HepG2 (cell line): ENCODE data around the gene CISD3. TPM values are rescaled to one million over a fixed set of nuclear protein-coding genes. Genes with fewer than 3 reads are reported as not detected.

Experiments used
- DNMT3B ChIP-seq: conservative IDR thresholded peaks from 2 replicates; pipeline ENCODE4 v1.6.1; 2016; ENCODE audit warnings: missing biosample characterization, control low read depth
- ELF3 ChIP-seq: IDR thresholded peaks from 2 replicates; pipeline ENCODE4 v1.6.1; 2016; ENCODE audit warnings: missing genetic modification reagents, missing compliant biosample characterization
- GABPA ChIP-seq, 2 experiments: IDR thresholded peaks; 2 replicates each; pipeline ENCODE4 v1.6.1; 2011 to 2016; ENCODE audit warnings: low read depth in 2 of 2, low read length in 1 of 2, missing biosample characterization in 1 of 2, missing genetic modification characterization in 1 of 2
- GFI1 ChIP-seq: sonication (generic); formaldehyde crosslinking; IDR thresholded peaks from 2 replicates; pipeline ENCODE4 v1.5.0; 2020; ENCODE audit warnings: missing genetic modification reagents, mild to moderate bottlenecking, borderline replicate concordance
- MTF1 ChIP-seq: sonication (generic); formaldehyde crosslinking; IDR thresholded peaks from 2 replicates; pipeline ENCODE4 v1.5.0; 2020; ENCODE audit warnings: missing genetic modification reagents
- NRL ChIP-seq: sonication (generic); formaldehyde crosslinking; IDR thresholded peaks from 2 replicates; pipeline ENCODE4 v1.5.0; 2020; ENCODE audit warnings: missing genetic modification reagents, mild to moderate bottlenecking, moderate library complexity, borderline replicate concordance
- RNF2 ChIP-seq: fragments of 450-650 bp; conservative IDR thresholded peaks from 2 replicates; pipeline ENCODE4 v1.6.1; 2016; ENCODE audit warnings: low read depth
- SPEN ChIP-seq: sonication (generic); formaldehyde crosslinking; IDR thresholded peaks from 2 replicates; pipeline ENCODE4 v1.5.1; 2020; ENCODE audit warnings: low read depth, mild to moderate bottlenecking, missing genetic modification reagents
- TEAD3 ChIP-seq: optimal IDR thresholded peaks from 2 replicates; pipeline ENCODE3; 2016; ENCODE audit warnings: borderline replicate concordance
- ZNF235 ChIP-seq: sonication (generic); formaldehyde crosslinking; IDR thresholded peaks from 2 replicates; pipeline ENCODE4 v1.8.1; 2023; ENCODE audit warnings: mild to moderate bottlenecking, missing genetic modification reagents, borderline replicate concordance
- ZNF251 ChIP-seq: sonication (generic); formaldehyde crosslinking; IDR thresholded peaks from 2 replicates; pipeline ENCODE4 v1.9.0; 2021; ENCODE audit warnings: mild to moderate bottlenecking, missing genetic modification reagents
- ZNF317 ChIP-seq: sonication (generic); formaldehyde crosslinking; IDR thresholded peaks from 2 replicates; pipeline ENCODE4 v1.5.0; 2020; ENCODE audit warnings: mild to moderate bottlenecking, missing genetic modification reagents
- ZNF530 ChIP-seq: sonication (generic); formaldehyde crosslinking; IDR thresholded peaks from 2 replicates; pipeline ENCODE4 v1.5.0; 2020; ENCODE audit warnings: low read depth, mild to moderate bottlenecking, missing genetic modification reagents
- ZNF792 ChIP-seq: IDR thresholded peaks from 2 replicates; pipeline ENCODE4 v1.6.1; 2016
- ZSCAN31 ChIP-seq: sonication (generic); formaldehyde crosslinking; IDR thresholded peaks from 2 replicates; pipeline ENCODE4 v1.5.0; 2020; ENCODE audit warnings: low read depth, mild to moderate bottlenecking, missing genetic modification reagents
- polyA plus RNA-seq, 8 experiments: library from polyadenylated mRNA; depleted of rRNA in 3 of 8; stranded (reverse) in 7 of 8; unstranded in 1 of 8; fragments of >200 nt; fragmentation: Illumina TruSeq in 4 of 8; extraction: Trizol in 4 of 8; gene quantifications; 2 replicates each; pipeline versions ENCODE4 v1.2.1 to v1.2.3, GENCODE V29; 2011 to 2016; ENCODE audit warnings: low read depth in 4 of 8, missing spikeins in 1 of 8, mixed read lengths in 1 of 8; ENCODE audit not compliant: insufficient read depth in 1 of 8
- total RNA-seq, 5 experiments: library from RNA; depleted of rRNA; stranded (reverse); fragments of >200 nt; fragmentation: Illumina TruSeq; extraction: Trizol; gene quantifications; 2 replicates each; pipeline ENCODE4 v1.2.3, GENCODE V29; 2016; ENCODE audit warnings: low read depth in 1 of 5
- TF ChIP-seq, protein P1 (sequence below): sonication (generic); formaldehyde crosslinking; conservative IDR thresholded peaks from 2 replicates; pipeline ENCODE4 v1.4.0; 2020; ENCODE audit warnings: missing genetic modification reagents
- TF ChIP-seq, protein P2 (sequence below): sonication (generic); formaldehyde crosslinking; IDR thresholded peaks from 2 replicates; pipeline ENCODE4 v1.5.1; 2020; ENCODE audit warnings: mild to moderate bottlenecking, missing genetic modification reagents, moderate library complexity
- TF ChIP-seq, protein P3 (sequence below): sonication (generic); formaldehyde crosslinking; IDR thresholded peaks from 2 replicates; pipeline ENCODE4 v1.4.0; 2020; ENCODE audit warnings: mild to moderate bottlenecking, missing genetic modification reagents
- TF ChIP-seq, protein P4 (sequence below): sonication (generic); formaldehyde crosslinking; IDR thresholded peaks from 2 replicates; pipeline ENCODE4 v1.9.0; 2022; ENCODE audit warnings: low read depth, missing genetic modification reagents
- TF ChIP-seq, protein P5 (sequence below): sonication (generic); formaldehyde crosslinking; IDR thresholded peaks from 2 replicates; pipeline ENCODE4 v1.4.0; 2020; ENCODE audit warnings: missing genetic modification reagents, borderline replicate concordance
- TF ChIP-seq, protein P6 (sequence below): sonication (generic); formaldehyde crosslinking; IDR thresholded peaks from 2 replicates; pipeline ENCODE4 v1.4.0; 2020; ENCODE audit warnings: missing genetic modification reagents

The CISD3 gene
- total and polyA plus RNA-seq, 2 of the 13 experiments (the other 11 are each of a cell fraction or from before 2014, with no cell fraction given): 30.0 to 34.1 TPM

DNA sequence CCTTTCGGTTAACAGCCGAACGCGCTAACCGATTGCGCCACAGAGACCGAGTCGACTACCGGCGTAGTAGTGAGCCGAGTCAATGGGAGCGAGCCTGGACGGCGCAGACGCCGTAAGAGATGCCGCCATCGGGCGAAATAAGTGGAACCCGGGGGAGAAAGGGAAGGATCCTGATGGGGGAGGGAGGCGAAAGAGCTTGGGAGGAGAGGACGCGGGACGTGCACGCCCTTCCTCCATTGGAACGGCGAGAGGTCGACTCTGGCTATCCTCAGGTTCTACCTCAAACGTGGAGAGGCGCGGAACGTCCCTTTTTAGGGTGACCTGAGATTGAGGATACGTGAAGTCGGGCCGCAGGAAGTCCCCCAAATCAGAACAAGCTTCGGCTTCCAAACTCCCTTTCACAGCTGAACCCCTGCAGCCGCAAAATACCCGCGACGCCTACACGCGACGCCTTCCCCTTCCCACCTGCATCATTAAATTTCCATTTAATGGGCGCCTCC is 21.7 kb downstream of the CISD3 start (continued):
- TF ChIP-seq, protein P1, sequence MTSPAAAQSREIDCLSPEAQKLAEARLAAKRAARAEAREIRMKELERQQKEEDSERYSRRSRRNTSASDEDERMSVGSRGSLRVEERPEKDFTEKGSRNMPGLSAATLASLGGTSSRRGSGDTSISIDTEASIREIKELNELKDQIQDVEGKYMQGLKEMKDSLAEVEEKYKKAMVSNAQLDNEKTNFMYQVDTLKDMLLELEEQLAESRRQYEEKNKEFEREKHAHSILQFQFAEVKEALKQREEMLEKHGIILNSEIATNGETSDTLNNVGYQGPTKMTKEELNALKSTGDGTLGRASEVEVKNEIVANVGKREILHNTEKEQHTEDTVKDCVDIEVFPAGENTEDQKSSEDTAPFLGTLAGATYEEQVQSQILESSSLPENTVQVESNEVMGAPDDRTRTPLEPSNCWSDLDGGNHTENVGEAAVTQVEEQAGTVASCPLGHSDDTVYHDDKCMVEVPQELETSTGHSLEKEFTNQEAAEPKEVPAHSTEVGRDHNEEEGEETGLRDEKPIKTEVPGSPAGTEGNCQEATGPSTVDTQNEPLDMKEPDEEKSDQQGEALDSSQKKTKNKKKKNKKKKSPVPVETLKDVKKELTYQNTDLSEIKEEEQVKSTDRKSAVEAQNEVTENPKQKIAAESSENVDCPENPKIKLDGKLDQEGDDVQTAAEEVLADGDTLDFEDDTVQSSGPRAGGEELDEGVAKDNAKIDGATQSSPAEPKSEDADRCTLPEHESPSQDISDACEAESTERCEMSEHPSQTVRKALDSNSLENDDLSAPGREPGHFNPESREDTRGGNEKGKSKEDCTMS: no peak
- TF ChIP-seq RNF2 (no peak), ZSCAN31 (no peak), SPEN (CRISPR knock-in tag) (no peak), ZNF792 (CRISPR knock-in tag) (0 out of 2 replicates have a peak, but pooled peaks have one; percentile 70), MTF1 (CRISPR knock-in tag) (no peak), ZNF235 (CRISPR knock-in tag) (peak; percentile 84; the same call in 1 of the 2 replicates), ELF3 (peak; percentile 57; the same call in 1 of the 2 replicates), GFI1 (CRISPR knock-in tag) (no peak; the same call in 1 of the 2 replicates), GABPA (IDR thresholded peaks at IDR 0.05; ENCODE audit: low read depth, low read length) (0 out of 2 replicates have a peak, but pooled peaks have one; percentile 21), GABPA (CRISPR knock-in tag; IDR thresholded peaks at IDR 0.05; ENCODE audit: low read depth) (no peak), ZNF530 (CRISPR knock-in tag) (no peak), NRL (CRISPR knock-in tag) (peak; percentile 30; the same call in 1 of the 2 replicates), ZNF251 (CRISPR knock-in tag) (no peak), ZNF317 (CRISPR knock-in tag) (0 out of 2 replicates have a peak, but pooled peaks have one; percentile 57), TEAD3 (CRISPR knock-in tag) (peak; percentile 65), DNMT3B (CRISPR knock-in tag) (no peak)
- TF ChIP-seq, protein P2, sequence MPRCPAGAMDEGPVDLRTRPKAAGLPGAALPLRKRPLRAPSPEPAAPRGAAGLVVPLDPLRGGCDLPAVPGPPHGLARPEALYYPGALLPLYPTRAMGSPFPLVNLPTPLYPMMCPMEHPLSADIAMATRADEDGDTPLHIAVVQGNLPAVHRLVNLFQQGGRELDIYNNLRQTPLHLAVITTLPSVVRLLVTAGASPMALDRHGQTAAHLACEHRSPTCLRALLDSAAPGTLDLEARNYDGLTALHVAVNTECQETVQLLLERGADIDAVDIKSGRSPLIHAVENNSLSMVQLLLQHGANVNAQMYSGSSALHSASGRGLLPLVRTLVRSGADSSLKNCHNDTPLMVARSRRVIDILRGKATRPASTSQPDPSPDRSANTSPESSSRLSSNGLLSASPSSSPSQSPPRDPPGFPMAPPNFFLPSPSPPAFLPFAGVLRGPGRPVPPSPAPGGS (CRISPR knock-in tag): no peak
- TF ChIP-seq, protein P3, sequence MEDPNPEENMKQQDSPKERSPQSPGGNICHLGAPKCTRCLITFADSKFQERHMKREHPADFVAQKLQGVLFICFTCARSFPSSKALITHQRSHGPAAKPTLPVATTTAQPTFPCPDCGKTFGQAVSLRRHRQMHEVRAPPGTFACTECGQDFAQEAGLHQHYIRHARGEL (CRISPR knock-in tag): no peak; the same call in 1 of the 2 replicates
- TF ChIP-seq, protein P4, sequence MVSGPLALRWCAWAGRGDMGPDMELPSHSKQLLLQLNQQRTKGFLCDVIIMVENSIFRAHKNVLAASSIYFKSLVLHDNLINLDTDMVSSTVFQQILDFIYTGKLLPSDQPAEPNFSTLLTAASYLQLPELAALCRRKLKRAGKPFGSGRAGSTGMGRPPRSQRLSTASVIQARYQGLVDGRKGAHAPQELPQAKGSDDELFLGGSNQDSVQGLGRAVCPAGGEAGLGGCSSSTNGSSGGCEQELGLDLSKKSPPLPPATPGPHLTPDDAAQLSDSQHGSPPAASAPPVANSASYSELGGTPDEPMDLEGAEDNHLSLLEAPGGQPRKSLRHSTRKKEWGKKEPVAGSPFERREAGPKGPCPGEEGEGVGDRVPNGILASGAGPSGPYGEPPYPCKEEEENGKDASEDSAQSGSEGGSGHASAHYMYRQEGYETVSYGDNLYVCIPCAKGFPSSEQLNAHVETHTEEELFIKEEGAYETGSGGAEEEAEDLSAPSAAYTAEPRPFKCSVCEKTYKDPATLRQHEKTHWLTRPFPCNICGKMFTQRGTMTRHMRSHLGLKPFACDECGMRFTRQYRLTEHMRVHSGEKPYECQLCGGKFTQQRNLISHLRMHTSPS (CRISPR knock-in tag): no peak
- TF ChIP-seq, protein P5, sequence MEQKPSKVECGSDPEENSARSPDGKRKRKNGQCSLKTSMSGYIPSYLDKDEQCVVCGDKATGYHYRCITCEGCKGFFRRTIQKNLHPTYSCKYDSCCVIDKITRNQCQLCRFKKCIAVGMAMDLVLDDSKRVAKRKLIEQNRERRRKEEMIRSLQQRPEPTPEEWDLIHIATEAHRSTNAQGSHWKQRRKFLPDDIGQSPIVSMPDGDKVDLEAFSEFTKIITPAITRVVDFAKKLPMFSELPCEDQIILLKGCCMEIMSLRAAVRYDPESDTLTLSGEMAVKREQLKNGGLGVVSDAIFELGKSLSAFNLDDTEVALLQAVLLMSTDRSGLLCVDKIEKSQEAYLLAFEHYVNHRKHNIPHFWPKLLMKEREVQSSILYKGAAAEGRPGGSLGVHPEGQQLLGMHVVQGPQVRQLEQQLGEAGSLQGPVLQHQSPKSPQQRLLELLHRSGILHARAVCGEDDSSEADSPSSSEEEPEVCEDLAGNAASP (CRISPR knock-in tag): peak; percentile 74; the same call in 1 of the 2 replicates
- TF ChIP-seq, protein P6, sequence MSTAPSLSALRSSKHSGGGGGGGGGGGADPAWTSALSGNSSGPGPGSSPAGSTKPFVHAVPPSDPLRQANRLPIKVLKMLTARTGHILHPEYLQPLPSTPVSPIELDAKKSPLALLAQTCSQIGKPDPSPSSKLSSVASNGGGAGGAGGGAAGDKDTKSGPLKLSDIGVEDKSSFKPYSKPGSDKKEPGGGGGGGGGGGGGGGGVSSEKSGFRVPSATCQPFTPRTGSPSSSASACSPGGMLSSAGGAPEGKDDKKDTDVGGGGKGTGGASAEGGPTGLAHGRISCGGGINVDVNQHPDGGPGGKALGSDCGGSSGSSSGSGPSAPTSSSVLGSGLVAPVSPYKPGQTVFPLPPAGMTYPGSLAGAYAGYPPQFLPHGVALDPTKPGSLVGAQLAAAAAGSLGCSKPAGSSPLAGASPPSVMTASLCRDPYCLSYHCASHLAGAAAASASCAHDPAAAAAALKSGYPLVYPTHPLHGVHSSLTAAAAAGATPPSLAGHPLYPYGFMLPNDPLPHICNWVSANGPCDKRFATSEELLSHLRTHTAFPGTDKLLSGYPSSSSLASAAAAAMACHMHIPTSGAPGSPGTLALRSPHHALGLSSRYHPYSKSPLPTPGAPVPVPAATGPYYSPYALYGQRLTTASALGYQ: 0 out of 2 replicates have a peak, but pooled peaks have one; percentile 44
